ENCODE measurements around the gene CDC23.
A peak's percentile ranks its signal among the peaks of the same experiment; 100 is the strongest.

The CDC23 gene

DNA sequence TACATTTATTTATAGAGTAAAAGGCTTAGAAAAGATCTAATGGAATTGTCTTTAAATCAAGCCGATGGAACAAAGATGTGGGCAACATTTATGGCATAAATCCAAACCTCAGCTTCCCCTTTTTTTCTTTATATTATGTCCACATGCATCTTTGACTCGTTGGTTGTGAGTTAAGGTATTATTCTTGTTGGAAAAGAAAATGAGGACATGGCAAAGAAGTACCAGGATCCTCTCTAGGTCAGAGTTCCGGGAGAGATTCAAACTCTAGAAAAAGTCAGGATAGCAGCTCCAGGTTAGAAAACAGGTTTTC, 73.4 kb downstream of the CDC23 start:
- DNase-seq (ENCODE audit: low read depth) = no peak

DNA sequence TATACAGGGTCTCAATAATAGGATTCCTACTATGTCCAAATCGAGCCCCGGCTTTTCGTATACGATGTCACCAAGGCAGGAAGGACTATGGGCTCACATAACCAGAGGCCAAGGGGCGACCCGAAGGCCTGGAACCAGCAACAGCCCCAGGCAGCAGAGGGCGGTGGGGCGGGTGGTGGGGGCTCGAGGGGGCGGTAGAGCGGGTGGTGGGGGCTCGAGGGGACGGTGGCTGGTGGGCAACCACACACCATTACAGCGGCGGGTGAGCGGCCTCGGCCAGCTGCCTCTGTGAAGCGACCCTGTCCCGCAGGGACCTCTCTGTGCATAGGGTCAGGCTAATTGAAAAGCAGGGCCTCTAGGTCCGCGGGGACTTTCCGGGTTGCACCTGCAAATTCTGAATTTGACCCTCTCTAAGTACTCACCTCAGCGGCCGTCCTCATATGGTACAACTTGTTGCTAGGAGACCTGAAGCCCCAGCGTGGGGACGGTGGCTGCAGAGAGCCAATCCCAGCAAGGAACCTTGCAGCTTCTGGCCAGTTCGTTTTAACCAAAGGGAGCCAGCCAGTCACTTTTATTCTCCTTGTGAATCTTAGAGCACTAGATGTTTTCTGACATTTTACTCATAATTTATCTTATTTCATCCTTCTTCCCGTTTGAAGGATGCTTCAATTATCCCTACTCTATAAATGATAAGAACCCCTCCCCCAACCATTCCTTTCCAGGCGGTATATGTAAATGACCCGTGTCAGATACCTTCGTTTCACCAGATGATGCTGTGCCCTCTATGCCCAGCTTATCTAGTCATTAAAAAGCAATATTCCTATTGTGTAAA, 74.0 kb downstream of the CDC23 start, which contains the start of gene NME5:
Gene NME5, minus strand, starts transcription at position 480 of the 832 bp plus-strand sequence. CDS start 648 bp downstream, outside the sequence.
- DNase-seq (ENCODE audit: low read depth) = peak; percentile 10

Data from GM04504 (cell line).